HepG2 (cell line): ENCODE results near the gene GAS5. TPM values are rescaled to one million over a fixed set of nuclear protein-coding genes. Genes with fewer than 3 reads are reported as not detected.

Source experiments
- ATRX ChIP-seq: sonication (generic); formaldehyde crosslinking; IDR thresholded peaks from 2 replicates; pipeline ENCODE4 v1.4.0; 2020; ENCODE audit warnings: missing genetic modification reagents, borderline replicate concordance
- DRAP1 ChIP-seq: IDR thresholded peaks from 2 replicates; pipeline ENCODE4 v1.6.1; 2016; ENCODE audit warnings: missing genetic modification reagents, missing compliant biosample characterization
- GABPB1 ChIP-seq: IDR thresholded peaks from 2 replicates; pipeline ENCODE4 v1.6.1; 2016; ENCODE audit warnings: mild to moderate bottlenecking, missing genetic modification reagents, moderate library complexity, missing compliant biosample characterization
- GTF3A ChIP-seq: sonication (generic); formaldehyde crosslinking; conservative IDR thresholded peaks from 2 replicates; pipeline ENCODE4 v1.4.0; 2020; ENCODE audit warnings: mild to moderate bottlenecking, missing genetic modification reagents
- HNF4A ChIP-seq: sonication (generic); formaldehyde crosslinking; IDR thresholded peaks from 2 replicates; pipeline ENCODE4 v1.4.0; 2020; ENCODE audit warnings: missing genetic modification reagents
- IRF9 ChIP-seq: sonication (generic); formaldehyde crosslinking; IDR thresholded peaks from 2 replicates; pipeline ENCODE4 v1.8.0; 2022; ENCODE audit warnings: missing genetic modification reagents, mild to moderate bottlenecking, borderline replicate concordance
- KLF11 ChIP-seq: IDR thresholded peaks from 2 replicates; pipeline ENCODE4 v1.6.1; 2016; ENCODE audit warnings: missing compliant biosample characterization
- MNT ChIP-seq: fragments of 450-650 bp; IDR thresholded peaks from 2 replicates; pipeline ENCODE4 v1.6.1; 2016
- NFYC ChIP-seq: IDR thresholded peaks from 2 replicates; pipeline ENCODE4 v1.6.1; 2016; ENCODE audit warnings: missing genetic modification reagents, missing compliant biosample characterization
- PATZ1 ChIP-seq: sonication (generic); formaldehyde crosslinking; IDR thresholded peaks from 2 replicates; pipeline ENCODE4 v1.4.0; 2020; ENCODE audit warnings: missing genetic modification reagents
- PCBP1 ChIP-seq: fragments of 200-400 bp; formaldehyde crosslinking; IDR thresholded peaks from 2 replicates; pipeline ENCODE4 v1.6.1; 2017; ENCODE audit warnings: mild to moderate bottlenecking, low read depth, low read length, borderline replicate concordance
- RFX3 ChIP-seq: IDR thresholded peaks from 2 replicates; pipeline ENCODE4 v1.6.1; 2016; ENCODE audit warnings: missing biosample characterization, missing genetic modification reagents
- SIX4 ChIP-seq: sonication (generic); formaldehyde crosslinking; IDR thresholded peaks from 2 replicates; pipeline ENCODE4 v1.4.0; 2020; ENCODE audit warnings: missing genetic modification reagents
- SNAPC2 ChIP-seq: sonication (generic); formaldehyde crosslinking; IDR thresholded peaks from 2 replicates; pipeline ENCODE4 v1.8.1; 2022; ENCODE audit warnings: mild to moderate bottlenecking, missing genetic modification reagents
- TMF1 ChIP-seq: sonication (generic); formaldehyde crosslinking; IDR thresholded peaks from 2 replicates; pipeline ENCODE4 v1.8.1; 2022; ENCODE audit warnings: low read depth, missing genetic modification reagents
- U2AF2 ChIP-seq: fragments of 200-400 bp; formaldehyde crosslinking; IDR thresholded peaks from 2 replicates; pipeline ENCODE4 v1.6.1; 2017; ENCODE audit warnings: low read depth, mild to moderate bottlenecking, low read length
- XRCC5 ChIP-seq: fragments of 200-400 bp; formaldehyde crosslinking; optimal IDR thresholded peaks from 2 replicates; pipeline ENCODE3; 2017; ENCODE audit warnings: mild to moderate bottlenecking, low read length
- ZBTB20 ChIP-seq: sonication (generic); formaldehyde crosslinking; IDR thresholded peaks from 2 replicates; pipeline ENCODE4 v1.8.1; 2023; ENCODE audit warnings: missing genetic modification reagents, low read depth, mild to moderate bottlenecking, borderline replicate concordance
- ZNF225 ChIP-seq: sonication (generic); formaldehyde crosslinking; IDR thresholded peaks from 2 replicates; pipeline ENCODE4 v1.4.0; 2020; ENCODE audit warnings: mild to moderate bottlenecking, missing genetic modification reagents
- ZNF253 ChIP-seq: sonication (generic); formaldehyde crosslinking; IDR thresholded peaks from 2 replicates; pipeline ENCODE4 v1.8.0; 2022; ENCODE audit warnings: mild to moderate bottlenecking, missing genetic modification reagents, borderline replicate concordance
- ZNF501 ChIP-seq: sonication (generic); formaldehyde crosslinking; IDR thresholded peaks from 2 replicates; pipeline ENCODE4 v1.5.1; 2020; ENCODE audit warnings: mild to moderate bottlenecking, moderate library complexity, missing genetic modification reagents
- ZNF644 ChIP-seq: IDR thresholded peaks from 2 replicates; pipeline ENCODE4 v1.6.1; 2016; ENCODE audit warnings: low read depth
- ZNF740 ChIP-seq: sonication (generic); formaldehyde crosslinking; IDR thresholded peaks from 2 replicates; pipeline ENCODE4 v1.4.0; 2020; ENCODE audit warnings: missing genetic modification reagents
- ZNF792 ChIP-seq: IDR thresholded peaks from 2 replicates; pipeline ENCODE4 v1.6.1; 2016
- ZNF816 ChIP-seq: sonication (generic); formaldehyde crosslinking; IDR thresholded peaks from 2 replicates; pipeline ENCODE4 v1.8.0; 2022; ENCODE audit warnings: missing genetic modification reagents, mild to moderate bottlenecking, borderline replicate concordance
- polyA plus RNA-seq, 8 experiments: library from polyadenylated mRNA; depleted of rRNA in 3 of 8; stranded (reverse) in 7 of 8; unstranded in 1 of 8; fragments of >200 nt; fragmentation: Illumina TruSeq in 4 of 8; extraction: Trizol in 4 of 8; gene quantifications; 2 replicates each; pipeline versions ENCODE4 v1.2.1 to v1.2.3, GENCODE V29; 2011 to 2016; ENCODE audit warnings: low read depth in 4 of 8, missing spikeins in 1 of 8, mixed read lengths in 1 of 8; ENCODE audit not compliant: insufficient read depth in 1 of 8
- total RNA-seq, 5 experiments: library from RNA; depleted of rRNA; stranded (reverse); fragments of >200 nt; fragmentation: Illumina TruSeq; extraction: Trizol; gene quantifications; 2 replicates each; pipeline ENCODE4 v1.2.3, GENCODE V29; 2016; ENCODE audit warnings: low read depth in 1 of 5

The GAS5 gene
- total and polyA plus RNA-seq, 2 of the 13 experiments (the other 11 are each of a cell fraction or from before 2014, with no cell fraction given): 352 to 738 TPM

GRCh38 chr1:173868266-173869020, 654 bp upstream of the GAS5 start, which contains the start of gene ZBTB37 (continued):
- TF ChIP-seq PATZ1 (CRISPR knock-in tag) (peak; percentile 99), PCBP1 (0 out of 2 replicates have a peak, but pooled peaks have one; percentile 88), KLF11 (CRISPR knock-in tag) (no peak), U2AF2 (no peak), SIX4 (no peak), ZNF253 (no peak), ZNF816 (CRISPR knock-in tag) (no peak), ZNF501 (CRISPR knock-in tag) (peak; percentile 18; the same call in 1 of the 2 replicates), NFYC (CRISPR knock-in tag) (no peak), SNAPC2 (no peak), ZNF740 (CRISPR knock-in tag) (no peak), DRAP1 (no peak), XRCC5 (no peak), GABPB1 (peak; percentile 96), GTF3A (CRISPR knock-in tag) (no peak), ZBTB20 (CRISPR knock-in tag) (peak; percentile 29; the same call in 1 of the 2 replicates), HNF4A (CRISPR knock-in tag) (peak; percentile 22; the same call in 1 of the 2 replicates), ATRX (CRISPR knock-in tag) (no peak), TMF1 (CRISPR knock-in tag) (no peak), MNT (no peak), RFX3 (CRISPR knock-in tag) (no peak), IRF9 (CRISPR knock-in tag) (no peak; the same call in 1 of the 2 replicates), ZNF644 (no peak), ZNF225 (CRISPR knock-in tag) (no peak), ZNF792 (CRISPR knock-in tag) (peak; percentile 59)
